Measurements from ENCODE around the gene LRRC23.
"Not testable (repeated sequence)": the region's sequence is repeated elsewhere in the genome, so short reads cannot be mapped to it uniquely, and the experiment has no call there.

Gene LRRC23

GRCh38 chr12:6872073-6873048, 32.3 kb upstream of the LRRC23 start:
- DNase-seq (ENCODE audit: low read depth), result no peak

- peak; percentile 93 for DNase-seq (ENCODE audit: low read depth)
Measured at GRCh38 chr12:6873094-6874014, 31.3 kb upstream of the LRRC23 start, which contains the start of gene SPSB2. SPSB2 (minus strand) TSS chr12:6873303; CDS start chr12:6872901, 402 bp downstream.

GRCh38 chr12:6874015-6874368, 30.6 kb upstream of the LRRC23 start:
- not testable (repeated sequence) for DNase-seq (ENCODE audit: low read depth)

- DNase-seq (ENCODE audit: low read depth), result not testable (repeated sequence)
Measured at GRCh38 chr12:6879824-6880223, 24.8 kb upstream of the LRRC23 start.

- DNase-seq (ENCODE audit: low read depth), result no peak
Measured at GRCh38 chr12:6883252-6883651, 21.4 kb upstream of the LRRC23 start.

GRCh38 chr12:6883683-6884082, 20.9 kb upstream of the LRRC23 start:
- DNase-seq (ENCODE audit: low read depth), result no peak

- DNase-seq (ENCODE audit: low read depth), result no peak
Measured at GRCh38 chr12:6884539-6884938, 20.1 kb upstream of the LRRC23 start.

- not testable (repeated sequence) for DNase-seq (ENCODE audit: low read depth)
Measured at GRCh38 chr12:6886206-6886999, 18.2 kb upstream of the LRRC23 start.

- no peak for DNase-seq (ENCODE audit: low read depth)
Measured at GRCh38 chr12:6887460-6887859, 17.2 kb upstream of the LRRC23 start.

- no peak for DNase-seq (ENCODE audit: low read depth)
Measured at GRCh38 chr12:6888360-6888759, 16.3 kb upstream of the LRRC23 start.

GRCh38 chr12:6888794-6889193, 15.8 kb upstream of the LRRC23 start:
- DNase-seq (ENCODE audit: low read depth), result not testable (repeated sequence)

GRCh38 chr12:6889775-6890573, 14.6 kb upstream of the LRRC23 start:
- DNase-seq (ENCODE audit: low read depth), result not testable (repeated sequence)

- peak; percentile 91 for DNase-seq (ENCODE audit: low read depth)
Measured at GRCh38 chr12:6890789-6891645, 13.6 kb upstream of the LRRC23 start.

- no peak for DNase-seq (ENCODE audit: low read depth)
Measured at GRCh38 chr12:6891646-6892001, 13.0 kb upstream of the LRRC23 start.

- not testable (repeated sequence) for DNase-seq (ENCODE audit: low read depth)
Measured at GRCh38 chr12:6892683-6893082, 11.9 kb upstream of the LRRC23 start.

- DNase-seq (ENCODE audit: low read depth), result no peak
Measured at GRCh38 chr12:6894321-6894720, 10.3 kb upstream of the LRRC23 start.

- no peak for DNase-seq (ENCODE audit: low read depth)
Measured at GRCh38 chr12:6896846-6897435, 7.7 kb upstream of the LRRC23 start.

- no peak for DNase-seq (ENCODE audit: low read depth)
Measured at GRCh38 chr12:6899427-6899826, 5.2 kb upstream of the LRRC23 start.

GRCh38 chr12:6899837-6900519, 4.6 kb upstream of the LRRC23 start:
- peak; percentile 53 for DNase-seq (ENCODE audit: low read depth)

All from stromal cell of bone marrow (primary cell).